Sigmoid colon (tissue), 7 donors: ENCODE results near the gene DZIP1. TPM values are rescaled to one million over a fixed set of nuclear protein-coding genes. Genes with fewer than 3 reads are reported as not detected.

ENCODE experiments used
- DNase-seq: peaks from one replicate; pipeline ENCODE4 v3.0.0-alpha.2; 2019
- H3K27ac ChIP-seq, 4 donors: fragments of 200-600 bp; sonication (generic); one replicate each; pipeline ENCODE4 v1.5.1; 2016 to 2019; ENCODE audit warnings: mild to moderate bottlenecking in 1 of 4
- H3K27me3 ChIP-seq, 3 donors: fragments of 200-600 bp; sonication (generic); one replicate each; pipeline ENCODE4 v1.5.1; 2019; ENCODE audit warnings: mild to moderate bottlenecking in 1 of 3
- H3K36me3 ChIP-seq, 4 donors: fragments of 200-600 bp; sonication (generic); one replicate each; pipeline ENCODE4 v1.5.1; 2016 to 2019
- H3K4me1 ChIP-seq, 4 donors: fragments of 200-600 bp; sonication (generic); one replicate each; pipeline ENCODE4 v1.5.1; 2017 to 2019
- H3K4me3 ChIP-seq, 4 donors: fragments of 200-600 bp; sonication (generic); one replicate each; pipeline ENCODE4 v1.5.1; 2017 to 2019; ENCODE audit warnings: mild to moderate bottlenecking in 2 of 4, moderate library complexity in 1 of 4
- H3K9me3 ChIP-seq, 4 donors: fragments of 200-600 bp in 3 of 4; sonication (generic) in 3 of 4; one replicate each; pipeline versions ENCODE4 v1.5.1 to v1.6.1; 2013 to 2019
- CTCF ChIP-seq, 4 experiments: fragments of 450-650 bp in 3 of 4; fragments of 200-600 bp in 1 of 4; IDR thresholded peaks; one replicate each; pipeline ENCODE4 v1.5.1; 2016 to 2019; ENCODE audit warnings: antibody characterized with exemption in 4 of 4, mild to moderate bottlenecking in 3 of 4, moderate library complexity in 2 of 4
- EP300 ChIP-seq, 4 donors: sonication (generic); formaldehyde crosslinking; IDR thresholded peaks; one replicate each; pipeline ENCODE4 v1.6.1; 2017; ENCODE audit warnings: antibody characterized with exemption in 4 of 4
- POLR2A ChIP-seq, 2 donors: fragments of 450-650 bp; IDR thresholded peaks; one replicate each; pipeline ENCODE4 v1.6.1; 2016; ENCODE audit warnings: antibody characterized with exemption in 2 of 2, mild to moderate bottlenecking in 2 of 2, moderate library complexity in 2 of 2
- POLR2AphosphoS5 ChIP-seq, 4 donors: sonication (generic); formaldehyde crosslinking; IDR thresholded peaks; one replicate each; pipeline ENCODE4 v1.6.1; 2017; ENCODE audit warnings: antibody characterized with exemption in 4 of 4
- WGBS, 2 donors: extraction: QIAGEN DNeasy Blood & Tissue Kit; methylation state at CpG; one replicate each; pipeline ENCODE4 v1.1.7; 2013; 5-methylcytosine and 5-hydroxymethylcytosine counted together
- intact Hi-C: fragments of 100-400 bp; cut with DNase I; formaldehyde crosslinking; loops from one replicate; pipeline ENCODE4 v1.15.1; 2023
- polyA plus RNA-seq, 3 donors: library from polyadenylated mRNA; stranded (reverse); fragments of 200-250 nt; gene quantifications; one replicate each; pipeline ENCODE4 v1.2.3, GENCODE V29; 2013
- total RNA-seq, 4 donors: library from RNA; depleted of rRNA; stranded (reverse); fragments of >200 nt; gene quantifications; one replicate each; pipeline ENCODE4 v1.1.0, GENCODE V29; 2016
- donor health status: healthy with polysubstance abuse.
- donor health status: Bipolar disorder and iron deficiency.
- donor health status: healthy.

Gene DZIP1
- total and polyA plus RNA-seq, 7 donors: 1.8 to 41.8 (median 17.5) TPM

GRCh38 chr13:95636853-95637252 is 7.7 kb downstream of the DZIP1 start:
- Histone ChIP-seq H3K36me3 (peaks cover 0 to 18% (median 0%) of the 10 kb centered on the region in 4 donors), H3K27me3 (peaks cover 0 to 4% (median 0%) of the 10 kb centered on the region in 3 donors), H3K4me1 (peaks cover 0 to 18% (median 8%) of the 10 kb centered on the region in 4 donors), H3K27ac (no peak overlapping the region), H3K4me3 (no peak overlapping the region), H3K9me3 (no peaks in the 10 kb centered on the region)
- intact Hi-C loops: no loop called here
- no peak for DNase-seq
- TF ChIP-seq POLR2A (IDR thresholded peaks at IDR 0.05) (no peak), POLR2AphosphoS5 (IDR thresholded peaks at IDR 0.05) (no peak), CTCF (IDR thresholded peaks at IDR 0.05) (no peak), EP300 (IDR thresholded peaks at IDR 0.05) (no peak)

- Histone ChIP-seq H3K36me3 (peaks cover 4 to 66% (median 7%) of the 10 kb centered on the region in 4 donors), H3K9me3 (peaks cover 0 to 5% (median 0%) of the 10 kb centered on the region in 4 donors), H3K27ac (no peak overlapping the region), H3K27me3 (no peaks in the 10 kb centered on the region), H3K4me1 (no peaks in the 10 kb centered on the region), H3K4me3 (no peak overlapping the region)
- TF ChIP-seq CTCF (IDR thresholded peaks at IDR 0.05) (no peak), POLR2A (IDR thresholded peaks at IDR 0.05) (no peak), POLR2AphosphoS5 (IDR thresholded peaks at IDR 0.05) (no peak), EP300 (IDR thresholded peaks at IDR 0.05) (no peak)
- DNase-seq: no peak
- intact Hi-C loops: no loop called here
- WGBS, 2 donors: 67 to 88% methylated on average over 3 of the region's 3 CpGs
Measured at GRCh38 chr13:95630593-95630992, 13.9 kb downstream of the DZIP1 start.

- TF ChIP-seq EP300 (IDR thresholded peaks at IDR 0.05) (no peak), POLR2AphosphoS5 (IDR thresholded peaks at IDR 0.05) (no peak), POLR2A (IDR thresholded peaks at IDR 0.05) (no peak)
- no peaks in the 10 kb centered on the region for H3K4me1 ChIP-seq
- no peaks in the 10 kb centered on the region for H3K27me3 ChIP-seq
- no peak overlapping the region for H3K27ac ChIP-seq
- peaks cover 0 to 5% (median 0%) of the 10 kb centered on the region in 4 donors for H3K9me3 ChIP-seq
- no peak overlapping the region for H3K4me3 ChIP-seq
- DNase-seq: no peak
- peaks cover 4 to 74% (median 7%) of the 10 kb centered on the region in 4 donors for H3K36me3 ChIP-seq
- intact Hi-C loops: no loop called here
- 75 to 76% methylated on average over 4 of the region's 4 CpGs for WGBS, 2 donors
Measured at GRCh38 chr13:95629071-95629470, 15.4 kb downstream of the DZIP1 start.

GRCh38 chr13:95628488-95628887 is 16.0 kb downstream of the DZIP1 start:
- Histone ChIP-seq H3K36me3 (peaks cover 4 to 74% (median 7%) of the 10 kb centered on the region in 4 donors), H3K27ac (no peak overlapping the region), H3K4me3 (no peak overlapping the region), H3K9me3 (peaks cover 0 to 5% (median 0%) of the 10 kb centered on the region in 4 donors), H3K4me1 (no peaks in the 10 kb centered on the region), H3K27me3 (no peaks in the 10 kb centered on the region)
- intact Hi-C loops: no loop called here
- DNase-seq: no peak
- 95 to 98% methylated on average over 1 of the region's 1 CpG for WGBS, 2 donors
- no peak for TF ChIP-seq EP300 (IDR thresholded peaks at IDR 0.05)
- TF ChIP-seq POLR2AphosphoS5 (IDR thresholded peaks at IDR 0.05): no peak
- TF ChIP-seq CTCF (IDR thresholded peaks at IDR 0.05): no peak
- no peak for TF ChIP-seq POLR2A (IDR thresholded peaks at IDR 0.05)

- DNase-seq: no peak
- Histone ChIP-seq H3K4me1 (no peaks in the 10 kb centered on the region), H3K27me3 (no peaks in the 10 kb centered on the region), H3K36me3 (peaks cover 4 to 68% (median 7%) of the 10 kb centered on the region in 4 donors), H3K9me3 (peaks cover 0 to 5% (median 0%) of the 10 kb centered on the region in 4 donors), H3K4me3 (no peak overlapping the region), H3K27ac (no peak overlapping the region)
- intact Hi-C loops: no loop called here
- TF ChIP-seq EP300 (IDR thresholded peaks at IDR 0.05): no peak
- TF ChIP-seq POLR2A (IDR thresholded peaks at IDR 0.05): no peak
- no peak for TF ChIP-seq CTCF (IDR thresholded peaks at IDR 0.05)
- no peak for TF ChIP-seq POLR2AphosphoS5 (IDR thresholded peaks at IDR 0.05)
- 94 to 95% methylated on average over 1 of the region's 1 CpG for WGBS, 2 donors
Measured at GRCh38 chr13:95627590-95627989, 16.9 kb downstream of the DZIP1 start.
